Activated CD4-positive, alpha-beta T cell treated with anti-CD3 and anti-CD28 coated beads, Interleukin-2, amount 50 U/mL, for 24 hours (primary cell): ENCODE results near the gene SMG6.

Source experiments
- DNase-seq, 2 donors: peaks; one replicate each; pipeline ENCODE4 v3.0.0-alpha.2; 2020; ENCODE audit warnings: low read depth in 1 of 2, low spot score in 1 of 2

SMG6 gene

DNA sequence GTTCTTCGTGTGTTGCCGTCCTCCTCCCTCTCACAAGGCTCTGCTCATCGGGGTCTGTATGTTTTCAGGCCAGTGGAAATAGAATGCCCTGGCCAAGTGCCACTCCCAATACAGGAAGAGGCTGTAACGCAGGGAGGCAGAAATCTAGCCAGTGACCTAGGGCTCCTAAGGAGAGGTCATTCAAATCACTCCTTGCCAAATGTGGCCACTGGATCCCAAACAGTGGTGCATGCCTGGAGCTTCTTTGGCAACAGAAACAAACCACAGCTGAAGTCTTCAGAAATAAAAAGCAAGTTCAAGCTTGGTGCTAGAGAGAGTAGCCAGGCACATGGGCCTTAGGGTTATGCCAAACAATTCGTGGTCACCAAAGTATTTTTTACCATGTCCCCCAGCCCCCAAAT, 66.1 kb downstream of the SMG6 start:
- DNase-seq, result no peak

DNA sequence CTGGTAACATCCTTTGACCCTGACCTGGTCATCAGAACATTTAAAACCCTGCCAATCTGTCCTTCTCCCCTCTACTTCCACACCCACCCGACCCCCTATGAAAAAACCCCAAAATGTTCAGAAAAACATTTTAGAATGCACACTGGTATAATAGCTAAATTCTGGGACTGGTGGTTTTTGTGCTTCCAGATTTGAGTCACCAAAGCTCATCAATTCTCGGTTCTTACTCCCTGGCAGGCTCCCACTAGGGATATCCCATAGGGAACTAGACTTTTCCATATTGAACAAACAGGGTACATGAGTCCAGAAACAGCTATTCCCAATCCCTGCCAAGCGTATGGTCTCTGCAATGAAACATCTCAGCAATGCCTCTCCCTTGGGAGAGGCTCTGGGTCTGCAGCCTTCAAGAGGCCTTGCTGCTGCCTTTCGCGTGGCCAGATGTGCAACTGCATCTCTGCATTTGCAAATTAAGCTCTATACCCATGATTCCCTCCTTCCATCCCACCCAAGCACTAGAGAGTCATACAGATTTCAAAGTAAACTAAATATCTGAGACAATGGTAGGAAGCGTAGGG, 67.7 kb downstream of the SMG6 start:
- no peak for DNase-seq

GRCh38 chr17:2235265-2235664, 68.3 kb downstream of the SMG6 start:
- DNase-seq, result no peak

- no peak for DNase-seq
These were observed 70.1 kb downstream of the SMG6 start for GRCh38 chr17:2233441-2233947.

- DNase-seq, result no peak
These were observed 71.3 kb downstream of the SMG6 start for GRCh38 chr17:2232244-2232638.

DNA sequence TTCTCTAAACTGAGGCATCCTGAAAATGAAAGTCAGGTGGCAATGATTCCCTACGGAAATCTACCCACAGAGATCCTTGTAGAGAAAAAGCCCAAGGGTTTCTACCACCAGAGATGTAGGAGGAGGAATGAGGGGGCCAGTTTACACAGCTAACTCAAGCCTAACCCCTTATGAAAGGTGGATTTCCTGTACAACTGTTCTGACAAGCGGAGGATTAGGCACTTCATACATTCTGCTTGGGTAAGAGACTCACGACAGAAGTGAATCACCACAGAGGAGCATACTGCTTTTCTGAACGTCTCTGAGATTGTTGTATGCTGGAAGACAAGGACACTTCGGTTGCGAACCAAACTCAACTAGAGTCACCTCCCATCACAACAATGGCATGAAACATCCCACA, 72.7 kb downstream of the SMG6 start:
- DNase-seq, result no peak

DNA sequence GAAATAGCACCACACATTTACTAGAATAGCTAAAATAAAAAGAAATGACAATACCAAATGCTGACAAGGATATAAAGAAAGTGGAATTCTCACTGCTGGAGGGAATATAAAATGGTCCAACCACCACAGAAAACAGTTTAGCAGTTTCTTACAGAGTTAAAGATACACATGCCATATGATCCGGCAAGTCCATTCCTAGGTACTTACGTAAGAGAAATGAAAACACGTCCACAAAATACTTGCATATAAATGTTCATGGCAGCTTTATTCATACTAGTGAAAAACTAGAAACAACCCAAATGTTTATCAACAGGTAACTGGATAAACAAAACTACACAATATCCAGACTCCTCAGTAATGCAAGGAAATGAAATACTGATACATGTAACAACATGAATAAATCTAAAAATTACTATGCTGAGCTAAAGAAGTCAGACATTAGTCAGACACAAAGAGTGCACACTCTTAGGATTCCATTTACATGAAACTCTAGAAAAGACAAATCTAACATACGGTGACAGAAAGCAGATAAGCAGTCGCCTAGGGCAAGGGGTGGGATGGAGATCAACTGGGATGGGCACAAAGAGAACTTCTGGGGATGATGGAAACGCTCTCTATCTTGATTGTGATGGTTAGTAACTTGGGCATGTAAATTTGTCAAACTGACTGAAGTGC, 76.4 kb downstream of the SMG6 start:
- no peak for DNase-seq

GRCh38 chr17:2223617-2223927, 80.0 kb downstream of the SMG6 start:
- no peak for DNase-seq

GRCh38 chr17:2222901-2223616, 80.5 kb downstream of the SMG6 start:
- DNase-seq, result peak in 1 of 2 donors; percentile 37

DNA sequence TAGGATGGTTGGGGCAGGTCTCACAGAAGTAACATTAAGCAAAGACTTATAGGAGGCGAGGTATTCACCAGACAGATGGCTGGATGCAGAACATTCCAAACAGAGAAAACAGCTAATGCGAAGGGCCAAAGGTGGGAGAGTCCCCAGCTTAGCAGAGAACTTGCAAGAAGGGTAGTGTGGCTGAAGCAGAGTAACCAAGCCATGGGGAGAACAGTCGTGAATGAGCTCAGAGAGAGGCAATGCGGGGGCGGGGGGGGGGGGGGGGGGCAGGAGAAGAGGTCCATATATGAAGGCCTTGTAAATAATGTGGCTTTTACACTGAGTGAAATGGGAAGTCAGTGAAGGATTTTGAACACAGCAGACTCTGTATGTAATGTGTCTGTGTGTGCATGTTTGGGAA, 81.3 kb downstream of the SMG6 start:
- no peak for DNase-seq

DNA sequence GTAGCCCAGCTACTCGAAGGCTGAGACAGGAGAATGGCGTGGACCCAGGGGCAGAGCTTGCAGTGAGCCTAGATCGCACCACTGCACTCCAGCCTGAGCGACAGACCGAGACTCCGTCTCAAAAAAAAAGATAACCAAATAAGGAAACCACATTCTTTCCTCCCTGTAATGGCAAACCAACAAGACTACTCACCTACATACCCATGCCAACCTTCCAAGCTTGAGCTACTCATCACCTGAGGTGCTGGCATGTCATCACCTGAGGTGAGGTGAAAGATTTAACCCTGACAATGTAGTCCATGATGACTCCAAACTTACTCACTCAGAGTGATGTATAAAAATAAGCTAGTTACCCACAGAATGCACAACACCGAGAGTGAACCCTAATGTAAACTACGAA, 85.2 kb downstream of the SMG6 start:
- DNase-seq, result no peak

DNA sequence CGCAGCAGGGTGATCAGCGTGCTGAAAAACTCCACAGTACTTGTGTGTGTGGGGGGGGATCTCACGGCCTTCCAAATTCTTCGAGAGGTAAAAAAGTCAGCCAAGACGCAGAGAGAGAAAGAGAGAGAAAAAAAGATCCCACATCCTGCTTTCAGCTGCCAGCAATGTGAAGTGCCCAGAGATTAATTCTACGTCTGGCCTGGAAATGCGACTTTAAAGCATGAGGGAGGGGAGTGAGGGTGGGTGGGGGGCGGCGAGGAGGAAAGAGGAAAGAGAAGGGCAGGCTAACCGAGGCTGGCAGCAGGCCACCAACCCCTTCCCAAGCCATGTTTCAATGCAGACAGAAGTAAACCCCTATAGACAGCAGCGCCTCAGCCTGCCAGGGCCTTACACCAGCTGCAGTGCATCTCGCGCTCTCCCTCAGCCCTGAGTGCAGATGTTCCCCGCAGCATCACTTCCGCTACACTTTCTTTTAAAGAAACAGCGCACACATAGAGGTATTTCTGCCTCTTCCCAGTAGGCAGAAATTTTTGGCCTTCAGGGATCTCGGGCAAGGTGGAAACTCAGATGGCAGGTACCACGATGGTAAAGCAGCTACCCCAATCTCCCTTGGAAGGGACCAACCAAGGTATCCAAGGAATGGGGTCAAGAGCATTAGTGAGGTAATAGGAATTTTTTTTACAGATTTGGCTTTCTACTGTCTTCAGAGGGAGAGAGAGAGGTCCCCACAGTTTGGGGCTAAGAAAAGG, 87.8 kb downstream of the SMG6 start:
- peak; percentile 30 to 47 for DNase-seq

DNA sequence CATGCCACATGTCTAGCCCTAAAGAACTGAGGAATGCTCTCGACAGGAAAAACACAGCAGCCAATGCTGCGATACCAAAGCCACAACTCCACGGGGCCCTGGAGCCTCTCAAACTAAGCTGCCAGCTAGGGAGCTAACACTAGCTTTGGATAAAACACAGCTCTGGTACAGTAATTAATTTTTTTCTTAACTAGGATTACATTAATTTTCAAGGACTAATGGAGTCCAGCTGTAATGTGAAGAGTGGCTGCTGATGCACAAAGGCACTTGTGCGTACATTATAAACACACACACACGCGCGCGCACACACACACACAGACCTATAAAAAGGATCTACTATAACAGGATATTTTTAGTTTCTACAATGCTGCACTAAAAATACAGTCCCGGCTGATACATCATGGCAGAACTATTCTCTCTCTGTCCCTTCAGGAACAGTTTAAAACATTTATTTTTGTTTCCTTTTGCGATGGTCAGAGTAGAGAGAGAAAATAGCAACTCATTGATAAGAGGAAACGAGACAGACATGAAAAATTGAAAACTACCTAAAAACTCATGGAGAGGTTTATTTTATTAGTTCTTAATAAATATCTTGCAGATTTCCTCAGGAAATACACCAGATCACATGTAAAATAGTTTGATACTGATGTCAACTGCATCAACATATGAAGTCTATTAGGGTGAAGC, 88.5 kb downstream of the SMG6 start:
- DNase-seq, result no peak

GRCh38 chr17:2214047-2214928, 89.3 kb downstream of the SMG6 start:
- no peak for DNase-seq

DNA sequence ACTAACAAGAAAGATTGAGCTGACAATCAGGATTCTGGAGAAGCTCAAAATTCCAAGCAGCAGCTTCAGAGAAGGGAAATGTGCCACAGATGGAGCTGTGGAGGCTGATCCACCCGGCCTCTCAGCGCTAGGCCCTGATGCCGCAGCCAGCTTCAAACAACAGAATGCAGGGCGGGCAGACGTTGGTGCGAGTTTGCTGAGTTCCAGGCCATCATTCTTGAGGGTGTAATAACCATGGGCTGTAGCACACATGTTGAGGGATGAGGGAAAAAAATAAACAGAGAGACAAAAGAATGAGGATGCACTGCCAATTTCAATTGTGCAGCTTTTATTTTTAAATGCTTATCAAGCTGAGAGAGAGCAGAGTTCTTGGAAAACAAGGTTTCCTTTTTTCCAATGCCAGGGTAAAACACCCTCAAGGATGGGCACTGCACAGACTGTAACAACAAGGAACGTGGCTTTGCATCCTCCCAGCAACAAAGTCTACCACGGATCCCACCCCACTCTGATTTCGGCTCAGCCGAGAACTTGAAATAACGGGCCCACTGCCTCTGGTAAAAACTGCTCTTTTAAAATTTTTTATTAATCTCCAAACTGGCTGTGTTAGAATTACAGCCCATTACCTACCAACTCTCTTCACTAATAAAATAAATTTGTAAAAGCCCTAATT, 90.2 kb downstream of the SMG6 start:
- no peak for DNase-seq

DNA sequence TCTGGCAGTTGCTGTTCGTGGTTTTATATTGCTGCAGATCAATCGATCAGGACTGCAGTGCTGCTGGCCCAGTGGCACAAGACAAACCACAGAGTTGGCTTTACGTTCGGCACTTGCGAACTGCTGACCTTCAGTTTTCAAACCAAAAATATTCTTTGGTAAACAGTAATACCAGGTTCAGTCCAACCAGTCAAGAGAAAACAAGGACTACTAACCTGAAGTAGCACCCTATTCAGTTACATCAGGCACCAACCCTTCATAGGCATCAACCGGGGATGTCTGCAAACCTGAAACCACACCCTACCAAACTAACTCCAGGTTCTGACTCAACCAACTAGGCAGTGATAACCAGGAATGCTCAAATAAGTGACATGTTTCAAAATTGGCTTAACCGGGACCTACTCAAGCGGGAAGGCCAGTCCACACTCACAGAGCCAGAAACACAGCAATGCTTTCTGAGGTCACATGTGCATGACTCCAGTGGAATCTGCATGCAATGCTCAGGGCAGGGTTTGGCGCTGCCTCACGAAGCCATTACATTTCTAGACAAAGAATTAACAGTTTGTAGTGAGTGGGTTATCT, 91.1 kb downstream of the SMG6 start:
- DNase-seq, result no peak

- DNase-seq, result no peak
These were observed 91.8 kb downstream of the SMG6 start for GRCh38 chr17:2211661-2212399.

GRCh38 chr17:2210726-2211125, 92.9 kb downstream of the SMG6 start:
- DNase-seq, result no peak
